GM21786 (cell line): ENCODE data around the gene PTCH2.

Source experiments
- ATAC-seq: cut with Tn5 transposase; IDR thresholded peaks from one replicate; pipeline ENCODE4 v1.9.1; 2021; ENCODE audit not compliant: unreplicated experiment

PTCH2 gene

GRCh38 chr1:44780583-44781121 is 62.4 kb downstream of the PTCH2 start:
- no peak for ATAC-seq

DNA sequence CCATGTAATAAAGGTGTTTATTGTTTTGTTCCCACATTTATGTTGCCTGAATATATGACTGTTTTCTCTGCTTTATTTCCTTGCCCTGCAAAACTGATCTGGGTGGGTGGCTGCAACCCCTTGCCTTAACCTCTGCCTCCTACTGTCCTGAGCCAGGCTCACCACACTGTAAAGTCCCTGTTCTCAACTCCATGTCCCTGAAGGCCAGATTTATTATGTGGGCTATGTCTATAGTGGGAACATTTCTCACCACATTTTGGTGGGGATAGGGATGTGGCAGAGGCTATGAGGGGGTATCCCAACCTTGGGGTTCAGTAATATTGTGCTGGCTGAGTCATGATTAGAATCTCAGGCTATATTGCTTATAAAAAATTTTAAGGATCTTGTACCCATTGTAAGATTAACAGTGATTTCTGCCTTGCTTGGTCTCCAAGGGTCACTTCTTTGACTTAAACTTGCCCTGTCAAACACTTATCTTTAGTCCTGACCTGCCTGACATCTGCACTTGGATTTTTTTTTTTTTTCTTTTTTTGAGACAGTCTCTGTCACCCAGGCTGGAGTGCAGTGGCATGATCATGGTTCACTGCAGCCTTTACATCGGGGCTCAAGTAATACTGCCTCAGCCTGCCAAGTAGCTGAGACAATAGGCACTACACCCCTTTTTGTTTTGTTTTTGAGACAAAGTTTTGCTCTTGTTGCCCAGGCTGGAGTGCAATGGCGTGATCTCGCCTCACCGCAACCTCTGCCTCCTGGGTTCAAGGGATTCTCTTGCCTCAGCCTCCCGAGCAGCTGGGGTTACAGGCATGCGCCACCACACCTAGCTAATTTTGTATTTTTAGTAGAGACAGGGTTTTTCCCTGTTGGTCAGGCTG is 64.1 kb downstream of the PTCH2 start:
- no peak for ATAC-seq

DNA sequence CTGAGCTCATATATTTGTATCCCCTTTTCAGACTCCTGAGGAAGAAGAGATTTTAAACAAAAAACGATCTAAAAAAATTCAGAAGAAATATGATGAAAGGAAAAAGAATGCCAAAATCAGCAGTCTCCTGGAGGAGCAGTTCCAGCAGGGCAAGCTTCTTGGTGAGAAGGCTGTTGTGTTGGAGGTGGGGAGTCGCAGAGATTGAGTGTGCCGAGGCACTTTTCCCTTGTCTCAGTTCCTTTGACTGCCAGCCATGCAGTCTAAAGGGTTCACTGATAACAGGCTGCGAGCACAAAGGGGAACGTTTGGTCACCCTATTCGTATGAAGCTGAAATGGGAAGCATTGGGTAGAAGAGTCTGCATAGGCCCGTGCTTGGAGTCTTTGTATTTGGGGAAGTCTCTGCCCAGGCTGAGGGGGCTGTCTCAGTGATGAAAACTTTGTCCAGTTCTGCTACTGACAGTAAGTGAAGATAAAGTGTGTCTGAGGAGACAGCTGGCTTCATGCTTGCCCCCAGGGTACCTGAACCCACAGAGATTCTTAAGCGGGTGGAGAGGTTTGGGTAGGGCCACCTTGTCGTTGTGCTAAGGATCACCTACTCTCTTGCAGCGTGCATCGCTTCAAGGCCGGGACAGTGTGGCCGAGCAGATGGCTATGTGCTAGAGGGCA is 65.0 kb downstream of the PTCH2 start:
- no peak for ATAC-seq

- no peak for ATAC-seq
Measured at GRCh38 chr1:44777547-44777946, 65.5 kb downstream of the PTCH2 start.

DNA sequence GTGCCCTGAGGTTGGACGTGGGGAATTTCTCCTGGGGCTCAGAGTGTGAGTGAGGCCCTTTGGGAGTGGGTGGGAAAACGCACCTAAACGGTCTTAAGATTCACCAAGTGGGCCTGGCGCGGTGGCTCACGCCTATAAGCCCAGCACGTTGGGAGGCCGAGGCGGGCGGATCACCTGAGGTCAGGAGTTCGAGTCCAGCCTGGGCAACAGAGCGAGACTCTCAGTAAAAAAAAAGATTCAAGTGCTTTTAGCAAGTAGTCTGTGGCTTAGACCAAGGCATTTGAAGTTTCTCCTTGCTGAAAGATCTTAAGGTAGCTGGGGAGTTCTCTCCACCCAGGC is 66.4 kb downstream of the PTCH2 start:
- no peak for ATAC-seq

DNA sequence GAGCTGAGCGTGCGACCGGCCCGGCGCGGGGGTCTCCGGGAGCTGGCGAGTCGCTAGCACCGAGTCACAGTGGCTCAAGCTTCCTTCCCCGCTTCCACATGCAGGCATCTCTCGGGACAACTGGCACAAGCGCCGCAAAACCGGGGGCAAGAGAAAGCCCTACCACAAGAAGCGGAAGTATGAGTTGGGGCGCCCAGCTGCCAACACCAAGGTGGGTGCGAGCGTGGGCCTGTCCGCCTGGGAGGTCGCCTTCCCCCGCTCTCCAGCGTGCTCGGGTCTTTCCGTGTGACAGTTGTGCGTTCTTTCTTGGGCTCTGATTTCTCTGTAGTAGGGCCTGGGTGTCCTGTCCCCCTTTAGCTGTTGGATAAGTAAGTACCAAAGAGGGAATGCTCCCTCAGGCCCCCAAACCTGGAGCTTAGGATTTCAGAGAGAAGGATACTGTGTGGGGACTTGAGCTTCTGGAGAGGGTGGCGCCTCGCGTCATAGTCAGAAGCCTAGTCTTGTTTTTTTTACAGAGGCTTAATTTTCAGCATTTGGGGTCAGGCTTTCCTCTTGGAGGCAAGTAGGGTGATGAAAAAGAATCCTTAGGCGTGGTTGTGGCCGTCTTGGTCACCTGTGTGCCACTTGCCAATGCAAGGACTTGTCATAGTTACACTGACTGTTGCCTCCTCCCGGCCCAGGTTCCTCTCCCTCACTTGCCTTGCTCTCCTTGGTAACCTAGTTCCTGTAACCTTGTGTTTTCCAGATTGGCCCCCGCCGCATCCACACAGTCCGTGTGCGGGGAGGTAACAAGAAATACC is 66.9 kb downstream of the PTCH2 start:
- ATAC-seq: no peak

DNA sequence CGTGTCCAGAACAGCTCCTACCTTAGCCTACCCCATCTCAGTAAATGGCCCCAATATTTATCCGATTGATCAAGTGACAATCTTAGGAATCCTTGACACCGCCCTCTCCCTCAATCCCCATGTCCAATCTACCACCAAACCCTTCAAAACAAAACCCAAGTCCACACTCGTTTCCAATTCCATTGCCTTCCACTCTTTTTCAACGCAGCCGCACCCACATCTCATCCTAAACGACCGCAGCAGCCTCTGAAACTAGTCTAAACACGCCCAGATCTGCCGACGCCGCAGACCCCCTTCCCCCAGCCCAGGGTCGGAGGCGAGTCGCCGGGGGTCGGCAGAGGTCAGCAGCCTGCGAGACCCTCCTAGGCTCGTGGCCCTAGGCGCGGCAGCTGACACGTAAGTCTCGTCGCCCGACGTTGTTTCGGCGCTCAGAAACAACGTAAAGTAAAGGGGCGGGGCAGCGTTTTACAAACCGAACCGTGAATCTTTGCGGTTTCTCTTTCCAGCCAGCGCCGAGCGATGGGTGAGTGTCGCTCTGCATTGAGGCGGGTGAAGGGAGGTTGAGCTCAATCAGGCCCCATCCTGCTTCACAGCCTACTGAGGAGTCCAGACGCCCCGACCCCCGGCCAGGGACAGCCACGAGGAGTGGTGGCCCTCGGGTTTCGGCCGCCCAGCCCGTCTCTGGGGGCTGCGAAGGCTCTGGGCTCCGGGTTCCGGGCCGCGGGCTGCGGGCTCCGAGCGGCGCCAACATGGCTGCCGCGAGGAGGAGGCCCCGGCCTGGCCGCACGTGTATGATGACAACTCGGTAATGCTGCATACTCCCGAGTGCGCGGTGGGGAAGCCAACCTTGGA is 67.7 kb downstream of the PTCH2 start, which contains the start of gene RPS8:
TSS of gene RPS8 (plus strand) at position 463 of the 852 bp plus-strand sequence. CDS start at position 520, 57 bp downstream.
- peak; percentile 67 for ATAC-seq
